ENCODE data around the gene GDE1.

- no peak for TF ChIP-seq CTCF (conservative IDR thresholded peaks at IDR 0.05; ENCODE audit: low read length)
- no peak for TF ChIP-seq EZH2phosphoT487 (IDR thresholded peaks at IDR 0.05; ENCODE audit: borderline replicate concordance)
Measured at GRCh38 chr16:19497176-19497575, 24.7 kb downstream of the GDE1 start.
